Panc1 (cell line): Measurements from ENCODE around the gene LILRB2.
"Not testable (repeated sequence)": the region's sequence is repeated elsewhere in the genome, so short reads cannot be mapped to it uniquely, and the experiment has no call there.

Experiments
- POLR2AphosphoS5 ChIP-seq: IDR thresholded peaks from 2 replicates; pipeline ENCODE4 v1.6.1; 2012; ENCODE audit warnings: mild to moderate bottlenecking, low read depth, low read length, moderate library complexity
- TF ChIP-seq, protein P1 (sequence below): fragments of 450-650 bp; IDR thresholded peaks from 2 replicates; pipeline ENCODE4 v1.5.1; 2017; ENCODE audit warnings: mild to moderate bottlenecking

DNA sequence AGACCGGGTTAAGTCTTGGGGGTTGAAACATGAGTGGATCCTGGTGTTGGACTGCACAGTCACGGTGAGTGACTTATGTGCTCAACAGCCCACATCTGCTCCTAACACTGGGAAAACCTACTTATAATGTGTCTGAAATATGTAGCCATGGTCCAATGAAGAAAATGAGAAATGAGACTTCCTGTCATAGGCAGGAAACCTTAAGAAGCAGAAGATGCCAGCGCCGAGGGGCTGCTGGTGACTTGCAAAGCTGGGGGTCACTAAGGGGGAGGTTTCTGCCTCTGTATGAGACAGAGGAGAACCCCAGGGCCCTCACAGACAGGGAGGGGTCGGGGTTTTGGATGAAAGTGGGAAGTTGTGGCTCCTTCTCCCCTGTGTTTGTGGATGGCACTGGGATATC is 8.7 kb downstream of the LILRB2 start:
- TF ChIP-seq, protein P1, sequence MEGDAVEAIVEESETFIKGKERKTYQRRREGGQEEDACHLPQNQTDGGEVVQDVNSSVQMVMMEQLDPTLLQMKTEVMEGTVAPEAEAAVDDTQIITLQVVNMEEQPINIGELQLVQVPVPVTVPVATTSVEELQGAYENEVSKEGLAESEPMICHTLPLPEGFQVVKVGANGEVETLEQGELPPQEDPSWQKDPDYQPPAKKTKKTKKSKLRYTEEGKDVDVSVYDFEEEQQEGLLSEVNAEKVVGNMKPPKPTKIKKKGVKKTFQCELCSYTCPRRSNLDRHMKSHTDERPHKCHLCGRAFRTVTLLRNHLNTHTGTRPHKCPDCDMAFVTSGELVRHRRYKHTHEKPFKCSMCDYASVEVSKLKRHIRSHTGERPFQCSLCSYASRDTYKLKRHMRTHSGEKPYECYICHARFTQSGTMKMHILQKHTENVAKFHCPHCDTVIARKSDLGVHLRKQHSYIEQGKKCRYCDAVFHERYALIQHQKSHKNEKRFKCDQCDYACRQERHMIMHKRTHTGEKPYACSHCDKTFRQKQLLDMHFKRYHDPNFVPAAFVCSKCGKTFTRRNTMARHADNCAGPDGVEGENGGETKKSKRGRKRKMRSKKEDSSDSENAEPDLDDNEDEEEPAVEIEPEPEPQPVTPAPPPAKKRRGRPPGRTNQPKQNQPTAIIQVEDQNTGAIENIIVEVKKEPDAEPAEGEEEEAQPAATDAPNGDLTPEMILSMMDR, result not testable (repeated sequence)
- TF ChIP-seq POLR2AphosphoS5, result not testable (repeated sequence)
